Measurements from ENCODE around the gene PARP6.
"Not testable (repeated sequence)": the region's sequence is repeated elsewhere in the genome, so short reads cannot be mapped to it uniquely, and the experiment has no call there.

Gene PARP6

GRCh38 chr15:72280751-72281150, 8.4 kb upstream of the PARP6 start:
- DNase-seq: no peak

- no peak for DNase-seq
Observed at GRCh38 chr15:72278737-72279136, 6.4 kb upstream of the PARP6 start.

GRCh38 chr15:72276326-72276700, 4.0 kb upstream of the PARP6 start:
- DNase-seq: no peak

- DNase-seq: not testable (repeated sequence)
Observed at GRCh38 chr15:72275635-72276325, 3.4 kb upstream of the PARP6 start.

- no peak for DNase-seq
Observed at GRCh38 chr15:72272997-72273352, 621 bp upstream of the PARP6 start.

GRCh38 chr15:72271895-72272212, 500 bp downstream of the PARP6 start:
- DNase-seq: peak; percentile 34

GRCh38 chr15:72271221-72271620, 1.1 kb downstream of the PARP6 start:
- no peak for DNase-seq

GRCh38 chr15:72269739-72270138, 2.6 kb downstream of the PARP6 start:
- no peak for DNase-seq

GRCh38 chr15:72265031-72265430, 7.3 kb downstream of the PARP6 start:
- DNase-seq: no peak

GRCh38 chr15:72252663-72253299, 19.6 kb downstream of the PARP6 start:
- DNase-seq: no peak

- no peak for DNase-seq
Observed at GRCh38 chr15:72249142-72249810, 23.1 kb downstream of the PARP6 start.

- DNase-seq: no peak
Observed at GRCh38 chr15:72248514-72248913, 23.8 kb downstream of the PARP6 start.

GRCh38 chr15:72242775-72243370, 29.5 kb downstream of the PARP6 start:
- DNase-seq: no peak

- DNase-seq: no peak
Observed at GRCh38 chr15:72239652-72240051, 32.7 kb downstream of the PARP6 start.

GRCh38 chr15:72238586-72238985, 33.8 kb downstream of the PARP6 start:
- no peak for DNase-seq

- no peak for DNase-seq
Observed at GRCh38 chr15:72237853-72238224, 34.5 kb downstream of the PARP6 start.

GRCh38 chr15:72237029-72237852, 35.1 kb downstream of the PARP6 start:
- DNase-seq: peak; percentile 88

- DNase-seq: no peak
Observed at GRCh38 chr15:72236381-72237003, 35.9 kb downstream of the PARP6 start.

GRCh38 chr15:72235298-72235697, 37.1 kb downstream of the PARP6 start:
- no peak for DNase-seq

GRCh38 chr15:72233769-72234168, 38.6 kb downstream of the PARP6 start:
- DNase-seq: no peak

- peak; percentile 63 for DNase-seq
Observed at GRCh38 chr15:72231833-72232478, 40.4 kb downstream of the PARP6 start.

Measured in stimulated activated CD4-positive, alpha-beta T cell treated with anti-CD3 and anti-CD28 coated beads, Interleukin-15, amount 100 ng/mL, for 24 hours (primary cell).